IMR-90 (cell line): ENCODE results near the gene ADAMTSL2. TPM values are rescaled to one million over a fixed set of nuclear protein-coding genes. Genes with fewer than 3 reads are reported as not detected.

Experiments used
- ATAC-seq: fragments of 200-7000 bp; cut with Tn5 transposase; 2 replicates; pipeline ENCODE4 v1.9.1; 2020; ENCODE audit warnings: low read depth, mild to moderate bottlenecking, moderate library complexity
- BruUV-seq: library from RNA; stranded (reverse); fragments of 400-500 nt; replicated peaks from 2 replicates; lab custom pipeline; 2021; lab: Mats Ljungman, UMichigan
- CTCF ChIA-PET: fragments of 300-600 bp; formaldehyde crosslinking; extraction: SDS; loops from one replicate; lab custom pipeline; 2021; ENCODE audit warnings: antibody characterized with exemption; lab: Yijun Ruan, JAX
- POLR2A ChIA-PET: fragments of 300-600 bp; sonication (Branson Sonifier 250); formaldehyde crosslinking; loops from one replicate; lab custom pipeline; 2022; ENCODE audit warnings: antibody characterized with exemption; ENCODE audit not compliant: unreplicated experiment; lab: Charles Lee
- DNase-seq: peaks from one replicate; pipeline ENCODE4 v3.0.0; 2013
- H2AFZ ChIP-seq: replicated peaks from 2 replicates; pipeline ENCODE3; 2013; ENCODE audit warnings: low read length, mild to moderate bottlenecking; ENCODE audit not compliant: poor library complexity
- H2AK5ac ChIP-seq: 2 replicates; pipeline ENCODE4 v1.6.1; 2013; ENCODE audit warnings: low read depth, low read length, inconsistent platforms
- H2AK9ac ChIP-seq: replicated peaks from 2 replicates; pipeline ENCODE3; 2013; ENCODE audit warnings: mild to moderate bottlenecking, low read depth, low read length, moderate library complexity; ENCODE audit not compliant: poor library complexity
- H2BK120ac ChIP-seq: 2 replicates; pipeline ENCODE4 v1.6.1; 2013; ENCODE audit warnings: low read depth, low read length, inconsistent platforms
- H2BK15ac ChIP-seq: 3 replicates; pipeline ENCODE4 v1.6.1; 2013; ENCODE audit warnings: low read depth, low read length, inconsistent platforms
- H2BK20ac ChIP-seq: 2 replicates; pipeline ENCODE4 v1.6.1; 2013; ENCODE audit warnings: low read depth, mild to moderate bottlenecking, inconsistent platforms, low read length, moderate library complexity
- H2BK5ac ChIP-seq: 2 replicates; pipeline ENCODE4 v1.6.1; 2013; ENCODE audit warnings: mild to moderate bottlenecking, low read depth, low read length, inconsistent platforms; ENCODE audit not compliant: poor library complexity, severe bottlenecking
- H3K14ac ChIP-seq: replicated peaks from 2 replicates; pipeline ENCODE4 v1.6.1; 2013; ENCODE audit warnings: low read depth, low read length, inconsistent platforms
- H3K18ac ChIP-seq: 2 replicates; pipeline ENCODE4 v1.6.1; 2013; ENCODE audit warnings: low read depth, low read length, control low read depth
- H3K23ac ChIP-seq: 2 replicates; pipeline ENCODE4 v1.6.1; 2013; ENCODE audit warnings: low read depth, low read length, inconsistent platforms
- H3K27ac ChIP-seq: 2 replicates; pipeline ENCODE4 v1.5.1; 2013; ENCODE audit warnings: mild to moderate bottlenecking, control low read depth, low read length; ENCODE audit not compliant: insufficient read depth
- H3K27me3 ChIP-seq: 2 replicates; pipeline ENCODE4 v1.6.1; 2013; ENCODE audit warnings: low read length; ENCODE audit not compliant: control insufficient read depth, insufficient read depth
- H3K36me3 ChIP-seq: 2 replicates; pipeline ENCODE4 v1.6.1; 2013; ENCODE audit warnings: low read length, mixed read lengths; ENCODE audit not compliant: control insufficient read depth, insufficient read depth
- H3K4ac ChIP-seq: 2 replicates; pipeline ENCODE4 v1.6.1; 2013; ENCODE audit warnings: low read depth, low read length, inconsistent platforms
- H3K4me1 ChIP-seq: 2 replicates; pipeline ENCODE4 v1.6.1; 2013; ENCODE audit warnings: low read length, mixed read lengths; ENCODE audit not compliant: control insufficient read depth, insufficient read depth
- H3K4me2 ChIP-seq: 2 replicates; pipeline ENCODE4 v1.6.1; 2013; ENCODE audit warnings: low read depth, mild to moderate bottlenecking, control low read depth, low read length, moderate library complexity
- H3K4me3 ChIP-seq: 2 replicates; pipeline ENCODE4 v1.5.1; 2013; ENCODE audit warnings: low read depth, mild to moderate bottlenecking, control low read depth, low read length, moderate library complexity; ENCODE audit not compliant: insufficient read depth
- H3K56ac ChIP-seq: 2 replicates; pipeline ENCODE4 v1.6.1; 2013; ENCODE audit warnings: low read length, inconsistent platforms; ENCODE audit not compliant: insufficient read depth; ENCODE audit errors: extremely low read depth
- H3K79me1 ChIP-seq, 2 experiments: 2 replicates each; pipeline ENCODE4 v1.6.1; 2013; ENCODE audit warnings: low read length in 2 of 2, inconsistent platforms in 1 of 2, low read depth in 1 of 2
- H3K9ac ChIP-seq: 2 replicates; pipeline ENCODE4 v1.6.1; 2013; ENCODE audit warnings: low read depth, low read length, control low read depth
- H3K9me1 ChIP-seq: 2 replicates; pipeline ENCODE4 v1.6.1; 2013; ENCODE audit warnings: low read length, inconsistent platforms; ENCODE audit not compliant: insufficient read depth
- H3K9me3 ChIP-seq: 2 replicates; pipeline ENCODE4 v1.6.1; 2013; ENCODE audit warnings: low read length; ENCODE audit not compliant: control insufficient read depth, insufficient read depth
- H4K20me1 ChIP-seq: 2 replicates; pipeline ENCODE4 v1.6.1; 2013; ENCODE audit warnings: low read length, inconsistent platforms; ENCODE audit not compliant: insufficient read depth
- H4K5ac ChIP-seq: 2 replicates; pipeline ENCODE4 v1.6.1; 2013; ENCODE audit warnings: mild to moderate bottlenecking, low read depth, low read length, control low read depth
- H4K8ac ChIP-seq, 2 experiments: 2 replicates each; pipeline ENCODE4 v1.6.1; 2013; ENCODE audit warnings: low read depth in 2 of 2, low read length in 2 of 2, control low read depth in 1 of 2, inconsistent platforms in 1 of 2
- H4K91ac ChIP-seq: 2 replicates; pipeline ENCODE4 v1.6.1; 2013; ENCODE audit warnings: low read depth, low read length, inconsistent platforms; ENCODE audit not compliant: insufficient read depth
- BHLHE40 ChIP-seq: fragments of 150-350 bp; IDR thresholded peaks from 2 replicates; pipeline ENCODE4 v1.6.1; 2016; ENCODE audit warnings: mild to moderate bottlenecking, low read depth, low read length
- CEBPB ChIP-seq: IDR thresholded peaks from 2 replicates; pipeline ENCODE4 v1.6.1; 2012; ENCODE audit warnings: low read depth, low read length, improper control_type of control experiment
- CHD1 ChIP-seq: IDR thresholded peaks from 2 replicates; pipeline ENCODE4 v1.6.1; 2012; ENCODE audit warnings: low read depth, low read length, improper control_type of control experiment
- ELK1 ChIP-seq: fragments of 150-350 bp; IDR thresholded peaks from 2 replicates; pipeline ENCODE4 v1.6.1; 2016; ENCODE audit warnings: low read depth, mild to moderate bottlenecking, low read length, moderate library complexity, borderline replicate concordance
- FOS ChIP-seq: fragments of 150-350 bp; IDR thresholded peaks from 2 replicates; pipeline ENCODE4 v1.6.1; 2016; ENCODE audit warnings: low read depth, low read length
- MAFK ChIP-seq: IDR thresholded peaks from 2 replicates; pipeline ENCODE4 v1.6.1; 2012; ENCODE audit warnings: low read depth, low read length, improper control_type of control experiment
- MAZ ChIP-seq: IDR thresholded peaks from 2 replicates; pipeline ENCODE4 v1.6.1; 2012; ENCODE audit warnings: low read depth, mild to moderate bottlenecking, low read length, improper control_type of control experiment, moderate library complexity, borderline replicate concordance
- MXI1 ChIP-seq: IDR thresholded peaks from 2 replicates; pipeline ENCODE4 v1.6.1; 2012; ENCODE audit warnings: low read depth, mild to moderate bottlenecking, low read length, moderate library complexity, borderline replicate concordance
- NFE2L2 ChIP-seq: fragments of 150-350 bp; IDR thresholded peaks from 2 replicates; pipeline ENCODE4 v1.6.1; 2016; ENCODE audit warnings: low read depth, mild to moderate bottlenecking, low read length
- POLR2A ChIP-seq: IDR thresholded peaks from 2 replicates; pipeline ENCODE4 v1.6.1; 2012; ENCODE audit warnings: mild to moderate bottlenecking, low read depth, low read length
- RAD21 ChIP-seq: IDR thresholded peaks from 2 replicates; pipeline ENCODE4 v1.6.1; 2012; ENCODE audit warnings: low read length, improper control_type of control experiment
- RCOR1 ChIP-seq: IDR thresholded peaks from 2 replicates; pipeline ENCODE4 v1.6.1; 2012; ENCODE audit warnings: mild to moderate bottlenecking, low read length, improper control_type of control experiment; ENCODE audit not compliant: insufficient replicate concordance
- RFX5 ChIP-seq: IDR thresholded peaks from 2 replicates; pipeline ENCODE4 v1.8.0; 2012; ENCODE audit warnings: low read depth, mild to moderate bottlenecking, low read length, moderate library complexity
- SMC3 ChIP-seq: fragments of 150-350 bp; IDR thresholded peaks from 2 replicates; pipeline ENCODE4 v1.6.1; 2016; ENCODE audit warnings: low read depth, mild to moderate bottlenecking, antibody characterized with exemption, low read length, moderate library complexity
- USF2 ChIP-seq: fragments of 150-350 bp; IDR thresholded peaks from 2 replicates; pipeline ENCODE4 v1.6.1; 2017; ENCODE audit warnings: mild to moderate bottlenecking, antibody characterized with exemption, low read length, low read depth
- WGBS, 2 experiments: methylation state at CpG; one replicate each; pipeline versions ENCODE4 v1.1.5 to v1.1.7; 2013; ENCODE audit warnings: missing lambda C conversion rate in 2 of 2; ENCODE audit not compliant: insufficient read length in 1 of 2; ENCODE audit errors: extremely low coverage in 2 of 2; 5-methylcytosine and 5-hydroxymethylcytosine counted together
- dilution Hi-C: fragments of 300-500 bp; cut with HindIII; formaldehyde crosslinking; loops from one replicate; pipeline ENCODE4 v1.14.3; 2018; ENCODE audit warnings: low sequenced_read_pairs; ENCODE audit not compliant: unreplicated experiment
- in situ Hi-C: fragments of 300-500 bp; cut with MboI; formaldehyde crosslinking; loops from 3 replicates; pipeline ENCODE4 v1.14.3; 2019; ENCODE audit warnings: low sequenced_read_pairs, inconsistent platforms, mixed read lengths
- intact Hi-C: fragments of 100-400 bp; cut with micrococcal nuclease; formaldehyde crosslinking; loops from 2 replicates; pipeline ENCODE4 v1.10.0; 2022
- polyA plus RNA-seq, 3 experiments: library from polyadenylated mRNA; depleted of rRNA; stranded (reverse); fragments of >200 nt; gene quantifications; 2 replicates each; pipeline ENCODE4 v1.2.3, GENCODE V29; 2012; ENCODE audit warnings: low replicate concordance in 1 of 3
- total RNA-seq: library from RNA; depleted of rRNA; stranded (reverse); fragments of >200 nt; gene quantifications from 2 replicates; pipeline ENCODE4 v1.2.3, GENCODE V29; 2012
- TF ChIP-seq, protein P1 (sequence below): conservative IDR thresholded peaks from 2 replicates; pipeline ENCODE4 v1.5.1; 2012; ENCODE audit warnings: mild to moderate bottlenecking, low read depth, low read length, improper control_type of control experiment

Gene ADAMTSL2
- total and polyA plus RNA-seq, 2 of the 4 experiments (the other 2 are of a cell fraction) = not detected

DNA sequence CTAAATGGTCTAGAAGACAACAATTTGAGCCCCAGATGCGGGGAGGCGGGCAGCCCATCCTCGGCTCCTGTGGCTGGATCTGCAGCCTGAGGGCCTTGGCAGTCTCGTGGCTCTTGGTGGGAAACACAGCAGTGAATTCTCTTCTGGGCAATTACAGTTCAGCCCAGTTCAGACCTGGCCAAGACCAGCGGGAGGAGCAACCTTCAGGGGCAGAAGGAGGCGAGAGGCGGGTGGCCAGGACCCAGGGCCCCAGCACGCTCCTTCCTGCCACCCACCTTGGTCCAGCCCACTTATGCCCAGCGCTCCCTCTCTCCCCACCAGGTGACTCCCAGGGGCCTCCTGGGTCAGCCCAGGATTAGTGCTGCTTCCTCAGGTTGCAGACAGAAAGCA is 17.5 kb upstream of the ADAMTSL2 start:
- H4K8ac ChIP-seq = no peak overlapping the region
- H3K4me2 ChIP-seq = no peak overlapping the region
- no peak overlapping the region for H3K23ac ChIP-seq
- no peak overlapping the region for H2AK5ac ChIP-seq
- H3K4ac ChIP-seq = no peak overlapping the region
- no peaks in the 10 kb centered on the region for H3K9me3 ChIP-seq
- H3K79me1 ChIP-seq = no peaks in the 10 kb centered on the region
- POLR2A ChIA-PET = no interaction called here
- H4K20me1 ChIP-seq = peaks cover 1% of the 10 kb centered on the region; the same call in 1 of the 2 replicates
- H2BK20ac ChIP-seq = no peak overlapping the region
- no peaks in the 10 kb centered on the region for H3K36me3 ChIP-seq
- no peak overlapping the region for H2BK5ac ChIP-seq
- H3K27me3 ChIP-seq = peaks cover 60% of the 10 kb centered on the region
- H3K4me1 ChIP-seq = no peaks in the 10 kb centered on the region
- no peak overlapping the region for H2BK120ac ChIP-seq
- no TSS peak for BruUV-seq
- H2BK15ac ChIP-seq = no peak overlapping the region
- peaks cover 4% of the 10 kb centered on the region; the same call in 1 of the 2 replicates for H3K9me1 ChIP-seq
- H3K4me3 ChIP-seq = no peak overlapping the region
- H2AFZ ChIP-seq = no peak overlapping the region
- TF ChIP-seq RAD21 = no peak
- TF ChIP-seq BHLHE40 = no peak
- TF ChIP-seq RCOR1 = no peak
- TF ChIP-seq POLR2A = no peak
- no peak for TF ChIP-seq CHD1
- no peak for TF ChIP-seq SMC3
- TF ChIP-seq RFX5 = no peak
- TF ChIP-seq ELK1 = no peak
- no peak for TF ChIP-seq MXI1
- TF ChIP-seq USF2 = no peak
- TF ChIP-seq, protein P1, sequence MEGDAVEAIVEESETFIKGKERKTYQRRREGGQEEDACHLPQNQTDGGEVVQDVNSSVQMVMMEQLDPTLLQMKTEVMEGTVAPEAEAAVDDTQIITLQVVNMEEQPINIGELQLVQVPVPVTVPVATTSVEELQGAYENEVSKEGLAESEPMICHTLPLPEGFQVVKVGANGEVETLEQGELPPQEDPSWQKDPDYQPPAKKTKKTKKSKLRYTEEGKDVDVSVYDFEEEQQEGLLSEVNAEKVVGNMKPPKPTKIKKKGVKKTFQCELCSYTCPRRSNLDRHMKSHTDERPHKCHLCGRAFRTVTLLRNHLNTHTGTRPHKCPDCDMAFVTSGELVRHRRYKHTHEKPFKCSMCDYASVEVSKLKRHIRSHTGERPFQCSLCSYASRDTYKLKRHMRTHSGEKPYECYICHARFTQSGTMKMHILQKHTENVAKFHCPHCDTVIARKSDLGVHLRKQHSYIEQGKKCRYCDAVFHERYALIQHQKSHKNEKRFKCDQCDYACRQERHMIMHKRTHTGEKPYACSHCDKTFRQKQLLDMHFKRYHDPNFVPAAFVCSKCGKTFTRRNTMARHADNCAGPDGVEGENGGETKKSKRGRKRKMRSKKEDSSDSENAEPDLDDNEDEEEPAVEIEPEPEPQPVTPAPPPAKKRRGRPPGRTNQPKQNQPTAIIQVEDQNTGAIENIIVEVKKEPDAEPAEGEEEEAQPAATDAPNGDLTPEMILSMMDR = no peak
- no peak for TF ChIP-seq FOS
- TF ChIP-seq NFE2L2 = no peak
- no peak for TF ChIP-seq CEBPB
- no peak for TF ChIP-seq MAZ
- TF ChIP-seq MAFK = no peak
- in situ Hi-C loops (no loop called here), intact Hi-C loops (no loop called here), dilution Hi-C loops (no loop called here)
- no peak for DNase-seq
- H3K27ac ChIP-seq = no peak overlapping the region
- H4K91ac ChIP-seq = no peak overlapping the region
- no peak overlapping the region for H3K18ac ChIP-seq
- H4K5ac ChIP-seq = no peak overlapping the region
- H3K9ac ChIP-seq = no peak overlapping the region
- H2AK9ac ChIP-seq = no peak overlapping the region
- no peak for ATAC-seq
- 60% methylated on average over 1 of the region's 9 CpGs; no CpG with 5 or more reads in 1 of the 2 experiments for WGBS, 2 experiments
- H3K14ac ChIP-seq = no peak overlapping the region
- CTCF ChIA-PET = no interaction called here
- no peak overlapping the region for H3K56ac ChIP-seq
